WI38 (cell line): ENCODE data around the gene CELA2B.
"Not testable (repeated sequence)": the region's sequence is repeated elsewhere in the genome, so short reads cannot be mapped to it uniquely, and the experiment has no call there.

Source experiments
- H3K4me3 ChIP-seq: 2 replicates; pipeline ENCODE4 v1.5.1; 2011; ENCODE audit warnings: low read depth, mild to moderate bottlenecking, control low read depth, low read length
- TF ChIP-seq, protein P1 (sequence below): IDR thresholded peaks from 2 replicates; pipeline ENCODE4 v1.5.1; 2012; ENCODE audit warnings: low read depth, mild to moderate bottlenecking, control low read depth, low read length

CELA2B gene

GRCh38 chr1:15465674-15466073 is 10.2 kb upstream of the CELA2B start:
- TF ChIP-seq, protein P1, sequence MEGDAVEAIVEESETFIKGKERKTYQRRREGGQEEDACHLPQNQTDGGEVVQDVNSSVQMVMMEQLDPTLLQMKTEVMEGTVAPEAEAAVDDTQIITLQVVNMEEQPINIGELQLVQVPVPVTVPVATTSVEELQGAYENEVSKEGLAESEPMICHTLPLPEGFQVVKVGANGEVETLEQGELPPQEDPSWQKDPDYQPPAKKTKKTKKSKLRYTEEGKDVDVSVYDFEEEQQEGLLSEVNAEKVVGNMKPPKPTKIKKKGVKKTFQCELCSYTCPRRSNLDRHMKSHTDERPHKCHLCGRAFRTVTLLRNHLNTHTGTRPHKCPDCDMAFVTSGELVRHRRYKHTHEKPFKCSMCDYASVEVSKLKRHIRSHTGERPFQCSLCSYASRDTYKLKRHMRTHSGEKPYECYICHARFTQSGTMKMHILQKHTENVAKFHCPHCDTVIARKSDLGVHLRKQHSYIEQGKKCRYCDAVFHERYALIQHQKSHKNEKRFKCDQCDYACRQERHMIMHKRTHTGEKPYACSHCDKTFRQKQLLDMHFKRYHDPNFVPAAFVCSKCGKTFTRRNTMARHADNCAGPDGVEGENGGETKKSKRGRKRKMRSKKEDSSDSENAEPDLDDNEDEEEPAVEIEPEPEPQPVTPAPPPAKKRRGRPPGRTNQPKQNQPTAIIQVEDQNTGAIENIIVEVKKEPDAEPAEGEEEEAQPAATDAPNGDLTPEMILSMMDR: no peak
- H3K4me3 ChIP-seq: no peak overlapping the region

DNA sequence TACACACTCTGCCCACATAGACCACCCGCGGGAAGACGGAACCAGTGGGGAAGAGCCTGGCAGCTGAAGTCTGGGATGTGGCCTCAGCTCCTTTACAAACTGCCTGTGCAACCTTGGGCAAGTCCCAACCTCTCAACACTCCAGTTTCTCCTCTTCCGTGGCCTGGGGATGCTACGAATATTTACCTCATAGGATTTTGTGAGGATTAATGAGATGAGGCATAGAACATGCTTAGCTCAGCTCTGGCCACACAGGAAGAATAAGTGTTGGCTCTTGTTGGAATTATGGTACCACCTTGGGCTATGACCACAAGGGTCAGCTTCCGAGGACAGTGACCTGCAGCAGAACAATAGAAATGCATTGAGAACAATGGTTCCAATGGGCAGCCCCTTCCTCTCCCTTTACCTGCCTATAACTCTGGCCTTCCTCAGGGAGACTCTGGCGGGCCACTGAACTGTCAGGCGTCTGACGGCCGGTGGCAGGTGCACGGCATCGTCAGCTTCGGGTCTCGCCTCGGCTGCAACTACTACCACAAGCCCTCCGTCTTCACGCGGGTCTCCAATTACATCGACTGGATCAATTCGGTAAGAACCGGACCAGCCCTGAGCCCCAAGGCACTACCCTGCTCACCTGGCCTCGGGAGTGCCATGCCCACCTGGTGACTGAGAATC is 8.8 kb upstream of the CELA2B start:
- H3K4me3 ChIP-seq: not testable (repeated sequence)

GRCh38 chr1:15468145-15468544 is 7.8 kb upstream of the CELA2B start:
- TF ChIP-seq, protein P1: no peak
- H3K4me3 ChIP-seq: no peak overlapping the region

- TF ChIP-seq, protein P1: no peak
- H3K4me3 ChIP-seq: no peak overlapping the region
These were observed 6.5 kb upstream of the CELA2B start for GRCh38 chr1:15469361-15469760.

- not testable (repeated sequence) for H3K4me3 ChIP-seq
These were observed 6.0 kb upstream of the CELA2B start for GRCh38 chr1:15469821-15470448.

GRCh38 chr1:15471067-15471466 is 4.8 kb upstream of the CELA2B start:
- H3K4me3 ChIP-seq: not testable (repeated sequence)

GRCh38 chr1:15471723-15472122 is 4.2 kb upstream of the CELA2B start:
- not testable (repeated sequence) for H3K4me3 ChIP-seq

DNA sequence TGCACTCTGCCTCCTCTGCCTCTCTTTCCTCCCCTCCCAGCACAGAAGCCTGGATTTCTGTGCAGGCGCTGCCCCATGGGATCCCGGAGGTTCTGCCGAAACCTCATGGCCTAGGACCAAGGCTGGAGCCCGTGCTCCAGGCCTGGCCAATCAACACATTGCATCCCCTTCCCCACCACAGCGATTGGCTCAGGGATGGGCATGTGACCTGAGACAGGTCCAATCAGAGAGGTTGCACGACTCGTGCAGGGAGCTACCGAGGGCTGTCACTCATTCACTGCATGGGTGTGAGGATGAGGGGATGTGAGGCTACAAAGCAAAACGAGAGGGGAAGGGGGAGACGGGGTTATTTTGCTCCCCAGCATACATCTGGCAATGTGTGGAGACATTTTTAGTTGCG is 3.3 kb upstream of the CELA2B start:
- H3K4me3 ChIP-seq: no peak overlapping the region
- TF ChIP-seq, protein P1: no peak

DNA sequence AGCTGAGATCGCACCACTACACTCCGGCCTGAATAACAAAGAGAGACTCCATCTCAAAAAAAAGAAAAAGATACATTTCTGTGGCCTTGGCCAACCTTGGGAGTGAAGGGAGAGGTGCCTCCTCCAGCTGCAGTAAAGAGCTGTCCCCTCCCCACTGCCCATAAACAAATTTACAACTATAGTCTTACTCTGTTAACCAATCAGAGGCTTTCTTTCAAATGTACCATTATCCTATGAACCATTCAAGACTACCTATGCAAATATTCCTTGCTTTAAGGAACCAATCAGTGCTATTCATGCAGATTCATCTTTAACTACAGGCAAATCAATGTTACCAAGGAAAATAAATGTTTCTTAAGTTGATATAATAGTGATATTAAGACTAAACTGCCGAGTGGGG is 1.0 kb downstream of the CELA2B start:
- no peak overlapping the region for H3K4me3 ChIP-seq
- TF ChIP-seq, protein P1: no peak
